GM12878 (cell line): ENCODE data around the gene C8G. TPM values are rescaled to one million over a fixed set of nuclear protein-coding genes. Genes with fewer than 3 reads are reported as not detected.

Experiments
- ATAC-seq: fragments of 200-7000 bp; cut with Tn5 transposase; 3 replicates; pipeline ENCODE4 v1.9.1; 2020; ENCODE audit warnings: mild to moderate bottlenecking, moderate library complexity
- BruUV-seq: library from RNA; stranded (reverse); fragments of 400-500 nt; replicated peaks from 2 replicates; lab custom pipeline; 2021; lab: Mats Ljungman, UMichigan
- CTCF ChIA-PET: fragments of 300-600 bp; sonication (Branson Sonifier 250); formaldehyde crosslinking; extraction: SDS; loops from one replicate; lab custom pipeline; 2021; ENCODE audit warnings: inconsistent platforms; lab: Yijun Ruan, JAX
- POLR2A ChIA-PET: fragments of 350-600 bp; formaldehyde crosslinking; extraction: SDS; loops from one replicate; lab custom pipeline; 2021; ENCODE audit warnings: inconsistent platforms; lab: Charles Lee
- RAD21 ChIA-PET: fragments of 300-600 bp; sonication (Branson Sonifier 250); formaldehyde crosslinking; loops from one replicate; lab custom pipeline; 2023; ENCODE audit warnings: antibody characterized with exemption; ENCODE audit not compliant: unreplicated experiment; lab: Charles Lee
- SMC1A ChIA-PET: fragments of 300-600 bp; sonication (Branson Sonifier 250); formaldehyde crosslinking; loops from one replicate; lab custom pipeline; 2023; ENCODE audit not compliant: unreplicated experiment, uncharacterized antibody; lab: Charles Lee
- DNase-seq: peaks from one replicate; pipeline ENCODE4 v3.0.0-alpha.2; 2011; ENCODE audit warnings: low read depth, low spot score
- FAIRE-seq: peaks from 3 replicates; lab custom pipeline; 2011; peaks lifted over from hg19 to GRCh38; lab: Jason Lieb, UNC
- H2AFZ ChIP-seq: 2 replicates; pipeline ENCODE4 v1.6.0; 2011; ENCODE audit warnings: low read depth, low read length, control low read depth; ENCODE audit not compliant: control insufficient read depth
- H3K27ac ChIP-seq: 2 replicates; pipeline ENCODE4 v1.5.1; 2011; ENCODE audit warnings: control low read depth; ENCODE audit not compliant: control insufficient read depth, insufficient read depth
- H3K27me3 ChIP-seq, 2 experiments: replicated peaks in 1 of 2; 2 replicates each; pipeline versions ENCODE4 v1.6.0 to v1.6.1; 2011; ENCODE audit warnings: low read length in 1 of 2; ENCODE audit not compliant: control insufficient read depth in 2 of 2, insufficient read depth in 2 of 2
- H3K36me3 ChIP-seq, 2 experiments: 2 replicates each; pipeline ENCODE4 v1.5.1; 2011; ENCODE audit warnings: low read length in 1 of 2; ENCODE audit not compliant: control insufficient read depth in 2 of 2, insufficient read depth in 2 of 2
- H3K4me1 ChIP-seq: 2 replicates; pipeline ENCODE4 v1.6.1; 2011; ENCODE audit warnings: mild to moderate bottlenecking, low read length, moderate library complexity, mixed read lengths; ENCODE audit not compliant: control insufficient read depth, insufficient read depth
- H3K4me2 ChIP-seq: 2 replicates; pipeline ENCODE4 v1.6.0; 2011; ENCODE audit warnings: control low read depth; ENCODE audit not compliant: control insufficient read depth, insufficient read depth
- H3K4me3 ChIP-seq: fragments of 200-600 bp; sonication (generic); 2 replicates; pipeline ENCODE4 v1.5.1; 2016
- H3K79me2 ChIP-seq: 2 replicates; pipeline ENCODE4 v1.6.0; 2011; ENCODE audit warnings: low read length; ENCODE audit not compliant: control insufficient read depth, insufficient read depth
- H3K9ac ChIP-seq: 2 replicates; pipeline ENCODE4 v1.8.0; 2011; ENCODE audit warnings: low read length, control low read depth, mixed read lengths; ENCODE audit not compliant: control insufficient read depth, insufficient read depth
- H3K9me3 ChIP-seq: replicated peaks from 3 replicates; pipeline ENCODE4 v1.5.1; 2011; ENCODE audit warnings: mild to moderate bottlenecking, low read length; ENCODE audit not compliant: control insufficient read depth, insufficient read depth
- H4K20me1 ChIP-seq: 2 replicates; pipeline ENCODE4 v1.6.0; 2011; ENCODE audit not compliant: control insufficient read depth, insufficient read depth
- EGR1 ChIP-seq, 2 experiments: IDR thresholded peaks; 1 replicate in 1 of 2; 2 replicates in 1 of 2; pipeline ENCODE4 v1.6.1; 2011 to 2012; ENCODE audit warnings: low read depth in 2 of 2, low read length in 2 of 2, borderline replicate concordance in 1 of 2, mild to moderate bottlenecking in 1 of 2, moderate library complexity in 1 of 2
- NR2F1 ChIP-seq: fragments of 450-650 bp; conservative IDR thresholded peaks from 2 replicates; pipeline ENCODE4 v1.6.1; 2017; ENCODE audit warnings: mild to moderate bottlenecking
- POLR2AphosphoS2 ChIP-seq: IDR thresholded peaks from 2 replicates; pipeline ENCODE4 v1.6.1; 2011; ENCODE audit warnings: low read depth, mild to moderate bottlenecking, low read length, improper control_type of control experiment, moderate library complexity
- POLR2AphosphoS5 ChIP-seq: IDR thresholded peaks from 2 replicates; pipeline ENCODE4 v1.6.1; 2011; ENCODE audit warnings: mild to moderate bottlenecking, low read length, inconsistent platforms
- SP1 ChIP-seq: IDR thresholded peaks from one replicate; pipeline ENCODE4 v1.6.1; 2011; ENCODE audit warnings: low read depth, low read length
- TBL1XR1 ChIP-seq: IDR thresholded peaks from 2 replicates; pipeline ENCODE4 v1.6.1; 2012; ENCODE audit warnings: low read depth, low read length, improper control_type of control experiment
- ZNF217 ChIP-seq: fragments of 450-650 bp; IDR thresholded peaks from 2 replicates; pipeline ENCODE4 v1.6.1; 2017; ENCODE audit warnings: antibody characterized with exemption, mild to moderate bottlenecking
- ZNF274 ChIP-seq: IDR thresholded peaks from one replicate; pipeline ENCODE4 v1.8.0; 2011; ENCODE audit not compliant: insufficient read length, insufficient read depth
- ZSCAN29 ChIP-seq: fragments of 450-650 bp; IDR thresholded peaks from 2 replicates; pipeline ENCODE4 v1.6.1; 2017; ENCODE audit warnings: mild to moderate bottlenecking, moderate library complexity
- WGBS: methylation state at CpG from one replicate; pipeline ENCODE4 v1.1.6; 2016; ENCODE audit warnings: low lambda C conversion rate; ENCODE audit not compliant: insufficient replicate concordance, insufficient coverage; ENCODE audit errors: missing lambda C conversion rate; 5-methylcytosine and 5-hydroxymethylcytosine counted together
- in situ Hi-C: fragments of 300-500 bp; cut with MboI; formaldehyde crosslinking; loops from 9 replicates; pipeline ENCODE4 v1.14.3; 2018; ENCODE audit warnings: mixed read lengths
- intact Hi-C: fragments of 100-400 bp; cut with micrococcal nuclease; formaldehyde crosslinking; loops from one replicate; pipeline ENCODE4 v1.14.2; 2022; ENCODE audit not compliant: unreplicated experiment
- polyA plus RNA-seq, 11 experiments: library from polyadenylated mRNA; depleted of rRNA in 4 of 11; unstranded in 6 of 11; stranded (reverse) in 5 of 11; fragments of >200 nt; fragmentation: Nextera tagmentation in 4 of 11; fragmentation: Illumina TruSeq in 1 of 11; extraction: Ambion mirVana in 4 of 11; extraction: Trizol in 1 of 11; gene quantifications; 1 replicate in 1 of 11; 2 replicates in 10 of 11; pipeline versions ENCODE4 v1.2.1 to v1.2.3, GENCODE V29; 2011 to 2016; ENCODE audit warnings: inconsistent platforms in 2 of 11, missing spikeins in 2 of 11, low read depth in 1 of 11
- total RNA-seq, 4 experiments: library from RNA; depleted of rRNA in 3 of 4; stranded (reverse); fragments of >200 nt in 3 of 4; fragmentation: Illumina TruSeq in 1 of 4; extraction: Trizol in 1 of 4; gene quantifications; 2 replicates each; pipeline versions ENCODE4 v1.2.1 to v1.2.3, GENCODE V29; 2013 to 2021
- TF ChIP-seq, protein P1 (sequence below): IDR thresholded peaks from 2 replicates; pipeline ENCODE4 v1.6.1; 2012; ENCODE audit warnings: mild to moderate bottlenecking, low read depth, low read length

The C8G gene
- total and polyA plus RNA-seq, 10 of the 15 experiments (the other 5 are each of a cell fraction or from before 2014, with no cell fraction given), result 0.26 to 0.69 (median 0.50) TPM; not detected in 7

DNA sequence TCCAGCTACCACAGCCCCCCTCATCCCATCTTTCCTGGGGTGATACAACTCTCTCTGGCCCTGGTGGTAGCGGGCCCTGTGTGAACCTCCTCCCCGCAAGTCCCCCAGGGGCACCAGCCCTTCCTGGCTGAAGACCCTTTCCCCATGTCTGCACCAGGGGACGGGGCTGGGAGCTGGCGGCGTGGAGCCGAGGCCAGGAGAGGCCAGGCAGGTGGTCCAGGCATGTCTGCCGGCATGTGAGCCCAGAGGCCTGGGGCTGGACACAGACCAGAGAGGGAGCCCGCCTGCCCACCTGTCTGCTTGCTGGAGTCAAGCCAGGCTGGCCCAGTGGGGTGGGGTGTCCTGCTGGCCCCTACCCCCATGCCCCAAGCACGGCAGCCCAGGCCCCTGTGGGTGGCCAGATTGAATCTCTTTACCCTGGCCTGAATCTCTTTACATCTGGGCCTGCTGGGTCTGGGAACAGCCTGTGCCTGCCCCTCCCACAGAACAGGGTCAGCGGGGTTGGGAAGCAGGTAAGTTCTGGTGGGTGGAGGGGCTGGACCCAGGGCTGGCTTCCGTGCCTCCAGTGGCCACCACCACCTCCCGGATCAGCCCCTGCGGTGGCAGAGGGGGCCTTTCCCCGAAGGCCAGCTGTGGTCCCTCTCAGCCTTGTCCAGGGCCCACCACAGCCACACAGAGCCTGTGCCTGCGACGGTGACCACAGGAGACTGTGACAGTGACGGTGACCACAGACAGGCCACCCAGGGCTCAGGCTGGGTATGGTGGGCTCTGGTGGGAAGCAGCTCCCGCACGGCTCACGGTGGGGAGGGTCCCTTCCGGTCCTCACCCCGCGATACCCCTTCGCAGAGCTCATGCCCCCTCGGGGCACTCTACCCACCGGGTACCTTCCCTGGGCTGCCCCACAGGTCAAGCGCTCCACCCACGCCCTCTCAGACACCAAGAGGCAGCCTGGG, 14.1 kb downstream of the C8G start:
- BruUV-seq, result no TSS peak
- POLR2A ChIA-PET, result interaction anchor here (0.6 kb wide), 1 partner anchor 110 kb away, joined by 4 read pairs; no protein-coding TSS in a partner anchor
- CTCF ChIA-PET, result no interaction called here
- intact Hi-C loops, result no loop called here
- no peak overlapping the region for H2AFZ ChIP-seq
- in situ Hi-C loops, result no loop called here
- H3K4me3 ChIP-seq, result no peak overlapping the region
- H3K27ac ChIP-seq, result no peak overlapping the region
- no peaks in the 10 kb centered on the region for H3K9me3 ChIP-seq
- no peaks in the 10 kb centered on the region for H3K79me2 ChIP-seq
- SMC1A ChIA-PET, result no interaction called here
- TF ChIP-seq POLR2AphosphoS2, result no peak
- TF ChIP-seq POLR2AphosphoS5, result no peak
- no peak for TF ChIP-seq ZNF217
- TF ChIP-seq SP1, result no peak
- no peak for TF ChIP-seq NR2F1
- TF ChIP-seq, protein P1, sequence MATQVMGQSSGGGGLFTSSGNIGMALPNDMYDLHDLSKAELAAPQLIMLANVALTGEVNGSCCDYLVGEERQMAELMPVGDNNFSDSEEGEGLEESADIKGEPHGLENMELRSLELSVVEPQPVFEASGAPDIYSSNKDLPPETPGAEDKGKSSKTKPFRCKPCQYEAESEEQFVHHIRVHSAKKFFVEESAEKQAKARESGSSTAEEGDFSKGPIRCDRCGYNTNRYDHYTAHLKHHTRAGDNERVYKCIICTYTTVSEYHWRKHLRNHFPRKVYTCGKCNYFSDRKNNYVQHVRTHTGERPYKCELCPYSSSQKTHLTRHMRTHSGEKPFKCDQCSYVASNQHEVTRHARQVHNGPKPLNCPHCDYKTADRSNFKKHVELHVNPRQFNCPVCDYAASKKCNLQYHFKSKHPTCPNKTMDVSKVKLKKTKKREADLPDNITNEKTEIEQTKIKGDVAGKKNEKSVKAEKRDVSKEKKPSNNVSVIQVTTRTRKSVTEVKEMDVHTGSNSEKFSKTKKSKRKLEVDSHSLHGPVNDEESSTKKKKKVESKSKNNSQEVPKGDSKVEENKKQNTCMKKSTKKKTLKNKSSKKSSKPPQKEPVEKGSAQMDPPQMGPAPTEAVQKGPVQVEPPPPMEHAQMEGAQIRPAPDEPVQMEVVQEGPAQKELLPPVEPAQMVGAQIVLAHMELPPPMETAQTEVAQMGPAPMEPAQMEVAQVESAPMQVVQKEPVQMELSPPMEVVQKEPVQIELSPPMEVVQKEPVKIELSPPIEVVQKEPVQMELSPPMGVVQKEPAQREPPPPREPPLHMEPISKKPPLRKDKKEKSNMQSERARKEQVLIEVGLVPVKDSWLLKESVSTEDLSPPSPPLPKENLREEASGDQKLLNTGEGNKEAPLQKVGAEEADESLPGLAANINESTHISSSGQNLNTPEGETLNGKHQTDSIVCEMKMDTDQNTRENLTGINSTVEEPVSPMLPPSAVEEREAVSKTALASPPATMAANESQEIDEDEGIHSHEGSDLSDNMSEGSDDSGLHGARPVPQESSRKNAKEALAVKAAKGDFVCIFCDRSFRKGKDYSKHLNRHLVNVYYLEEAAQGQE, result no peak
- no peak for TF ChIP-seq EGR1 (IDR thresholded peaks at IDR 0.05; ENCODE audit: borderline replicate concordance in 1 of 2, low read depth in 2 of 2, low read length in 2 of 2)
- no peak for TF ChIP-seq ZNF274
- no peak for TF ChIP-seq ZSCAN29
- TF ChIP-seq TBL1XR1, result no peak
- WGBS, result 53% methylated on average over 27 of the region's 28 CpGs
- RAD21 ChIA-PET, result interaction anchor here (1.3 kb wide), 1 partner anchor 11 kb away, joined by 3 read pairs; no protein-coding TSS in a partner anchor
- no peaks in the 10 kb centered on the region for H3K27me3 ChIP-seq
- DNase-seq (no peak), ATAC-seq (no peak), FAIRE-seq (no peak)
- no peak overlapping the region for H3K4me2 ChIP-seq
- H3K4me1 ChIP-seq, result no peaks in the 10 kb centered on the region
- H3K36me3 ChIP-seq, result no peaks in the 10 kb centered on the region
- H4K20me1 ChIP-seq, result no peaks in the 10 kb centered on the region
- H3K9ac ChIP-seq, result no peak overlapping the region
